ENCODE measurements around the gene RBMS3. TPM values are rescaled to one million over a fixed set of nuclear protein-coding genes. Genes with fewer than 3 reads are reported as not detected.

The RBMS3 gene
- total and polyA plus RNA-seq, 2 experiments from 2014 or later = 3.2 to 7.4 TPM

DNA sequence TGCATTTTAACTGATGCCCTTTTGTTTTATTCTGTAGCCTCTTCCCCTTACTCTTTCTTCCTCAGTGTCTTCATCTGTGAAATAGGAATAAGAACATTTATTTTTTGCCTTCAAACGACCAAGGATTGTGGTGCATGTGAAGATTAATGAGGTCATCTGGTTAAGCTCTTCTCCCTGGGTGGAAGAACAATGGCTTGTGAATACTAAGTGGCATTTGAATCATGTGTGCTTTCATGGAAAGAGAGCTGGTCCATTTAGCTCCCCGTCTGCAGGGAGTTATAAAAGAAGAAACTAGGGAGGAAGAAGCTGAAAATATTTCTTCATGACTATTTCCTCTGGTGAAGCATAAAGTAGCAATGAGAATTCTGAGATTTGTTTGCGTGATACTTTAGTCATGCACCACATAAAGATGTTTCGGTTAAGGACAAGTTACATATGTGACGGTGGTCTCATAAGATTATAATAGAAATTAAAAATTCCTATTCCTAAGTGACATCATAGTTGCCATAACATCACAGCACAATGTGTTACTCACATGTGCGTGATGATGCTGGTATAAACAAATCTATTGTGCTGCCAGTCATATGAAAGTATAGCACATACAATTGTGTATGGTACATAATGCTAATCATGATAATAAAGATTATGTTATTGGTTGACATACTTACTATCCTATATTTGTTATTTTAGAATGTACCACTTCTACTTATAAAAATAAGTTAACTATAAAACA lies 374.3 kb downstream of the RBMS3 start:
- Histone ChIP-seq H3K9me2 (ENCODE audit: insufficient read depth) (no peaks in the 10 kb centered on the region), H3K36me3 (ENCODE audit: insufficient read depth) (no peaks in the 10 kb centered on the region), H3K79me2 (replicated peaks; ENCODE audit: insufficient read depth) (no peaks in the 10 kb centered on the region), H3F3A (replicated peaks; ENCODE audit: low read depth) (no peaks in the 10 kb centered on the region), H3K27me3 (ENCODE audit: insufficient read depth) (no peaks in the 10 kb centered on the region), H3K4me3 (no peak overlapping the region), H3K4me1 (ENCODE audit: insufficient read depth) (peaks cover 10% of the 10 kb centered on the region; the same call in 1 of the 2 replicates), H4K20me1 (replicated peaks; ENCODE audit: insufficient read depth) (no peaks in the 10 kb centered on the region), H3K4me2 (no peak overlapping the region), H3K27ac (ENCODE audit: low read depth) (no peak overlapping the region), H2AFZ (no peak overlapping the region)
- Mint-ChIP-seq H3K4me1 (peaks cover 4% of the 10 kb centered on the region), H3K36me3 (ENCODE audit: low read depth) (no peaks in the 10 kb centered on the region), H3K4me3 (no peak overlapping the region), H3K9me3 (no peaks in the 10 kb centered on the region), H3K27ac (no peak overlapping the region), H3K27me3 (ENCODE audit: insufficient read depth, low read depth, poor library complexity) (no peaks in the 10 kb centered on the region)
- ATAC-seq (no peak), DNase-seq (ENCODE audit: low spot score) (no peak)
- TF ChIP-seq JUNB (IDR thresholded peaks at IDR 0.05; ENCODE audit: unreplicated experiment) (no peak), EZH2phosphoT487 (IDR thresholded peaks at IDR 0.05; ENCODE audit: unreplicated experiment) (no peak), NANOG (IDR thresholded peaks at IDR 0.05; ENCODE audit: borderline replicate concordance) (no peak), STAT1 (IDR thresholded peaks at IDR 0.05; ENCODE audit: unreplicated experiment) (no peak), CREB1 (CRISPR knock-in tag; IDR thresholded peaks at IDR 0.05; ENCODE audit: low read depth) (no peak), EZH2 (IDR thresholded peaks at IDR 0.05; ENCODE audit: low read depth, unreplicated experiment) (no peak), ZNF331 (CRISPR knock-in tag; IDR thresholded peaks at IDR 0.05; ENCODE audit: low read depth) (no peak), ZNF114 (CRISPR knock-in tag; IDR thresholded peaks at IDR 0.05) (no peak), POLR2AphosphoS5 (IDR thresholded peaks at IDR 0.05; ENCODE audit: low read depth) (no peak)
- TF ChIP-seq, protein P1, sequence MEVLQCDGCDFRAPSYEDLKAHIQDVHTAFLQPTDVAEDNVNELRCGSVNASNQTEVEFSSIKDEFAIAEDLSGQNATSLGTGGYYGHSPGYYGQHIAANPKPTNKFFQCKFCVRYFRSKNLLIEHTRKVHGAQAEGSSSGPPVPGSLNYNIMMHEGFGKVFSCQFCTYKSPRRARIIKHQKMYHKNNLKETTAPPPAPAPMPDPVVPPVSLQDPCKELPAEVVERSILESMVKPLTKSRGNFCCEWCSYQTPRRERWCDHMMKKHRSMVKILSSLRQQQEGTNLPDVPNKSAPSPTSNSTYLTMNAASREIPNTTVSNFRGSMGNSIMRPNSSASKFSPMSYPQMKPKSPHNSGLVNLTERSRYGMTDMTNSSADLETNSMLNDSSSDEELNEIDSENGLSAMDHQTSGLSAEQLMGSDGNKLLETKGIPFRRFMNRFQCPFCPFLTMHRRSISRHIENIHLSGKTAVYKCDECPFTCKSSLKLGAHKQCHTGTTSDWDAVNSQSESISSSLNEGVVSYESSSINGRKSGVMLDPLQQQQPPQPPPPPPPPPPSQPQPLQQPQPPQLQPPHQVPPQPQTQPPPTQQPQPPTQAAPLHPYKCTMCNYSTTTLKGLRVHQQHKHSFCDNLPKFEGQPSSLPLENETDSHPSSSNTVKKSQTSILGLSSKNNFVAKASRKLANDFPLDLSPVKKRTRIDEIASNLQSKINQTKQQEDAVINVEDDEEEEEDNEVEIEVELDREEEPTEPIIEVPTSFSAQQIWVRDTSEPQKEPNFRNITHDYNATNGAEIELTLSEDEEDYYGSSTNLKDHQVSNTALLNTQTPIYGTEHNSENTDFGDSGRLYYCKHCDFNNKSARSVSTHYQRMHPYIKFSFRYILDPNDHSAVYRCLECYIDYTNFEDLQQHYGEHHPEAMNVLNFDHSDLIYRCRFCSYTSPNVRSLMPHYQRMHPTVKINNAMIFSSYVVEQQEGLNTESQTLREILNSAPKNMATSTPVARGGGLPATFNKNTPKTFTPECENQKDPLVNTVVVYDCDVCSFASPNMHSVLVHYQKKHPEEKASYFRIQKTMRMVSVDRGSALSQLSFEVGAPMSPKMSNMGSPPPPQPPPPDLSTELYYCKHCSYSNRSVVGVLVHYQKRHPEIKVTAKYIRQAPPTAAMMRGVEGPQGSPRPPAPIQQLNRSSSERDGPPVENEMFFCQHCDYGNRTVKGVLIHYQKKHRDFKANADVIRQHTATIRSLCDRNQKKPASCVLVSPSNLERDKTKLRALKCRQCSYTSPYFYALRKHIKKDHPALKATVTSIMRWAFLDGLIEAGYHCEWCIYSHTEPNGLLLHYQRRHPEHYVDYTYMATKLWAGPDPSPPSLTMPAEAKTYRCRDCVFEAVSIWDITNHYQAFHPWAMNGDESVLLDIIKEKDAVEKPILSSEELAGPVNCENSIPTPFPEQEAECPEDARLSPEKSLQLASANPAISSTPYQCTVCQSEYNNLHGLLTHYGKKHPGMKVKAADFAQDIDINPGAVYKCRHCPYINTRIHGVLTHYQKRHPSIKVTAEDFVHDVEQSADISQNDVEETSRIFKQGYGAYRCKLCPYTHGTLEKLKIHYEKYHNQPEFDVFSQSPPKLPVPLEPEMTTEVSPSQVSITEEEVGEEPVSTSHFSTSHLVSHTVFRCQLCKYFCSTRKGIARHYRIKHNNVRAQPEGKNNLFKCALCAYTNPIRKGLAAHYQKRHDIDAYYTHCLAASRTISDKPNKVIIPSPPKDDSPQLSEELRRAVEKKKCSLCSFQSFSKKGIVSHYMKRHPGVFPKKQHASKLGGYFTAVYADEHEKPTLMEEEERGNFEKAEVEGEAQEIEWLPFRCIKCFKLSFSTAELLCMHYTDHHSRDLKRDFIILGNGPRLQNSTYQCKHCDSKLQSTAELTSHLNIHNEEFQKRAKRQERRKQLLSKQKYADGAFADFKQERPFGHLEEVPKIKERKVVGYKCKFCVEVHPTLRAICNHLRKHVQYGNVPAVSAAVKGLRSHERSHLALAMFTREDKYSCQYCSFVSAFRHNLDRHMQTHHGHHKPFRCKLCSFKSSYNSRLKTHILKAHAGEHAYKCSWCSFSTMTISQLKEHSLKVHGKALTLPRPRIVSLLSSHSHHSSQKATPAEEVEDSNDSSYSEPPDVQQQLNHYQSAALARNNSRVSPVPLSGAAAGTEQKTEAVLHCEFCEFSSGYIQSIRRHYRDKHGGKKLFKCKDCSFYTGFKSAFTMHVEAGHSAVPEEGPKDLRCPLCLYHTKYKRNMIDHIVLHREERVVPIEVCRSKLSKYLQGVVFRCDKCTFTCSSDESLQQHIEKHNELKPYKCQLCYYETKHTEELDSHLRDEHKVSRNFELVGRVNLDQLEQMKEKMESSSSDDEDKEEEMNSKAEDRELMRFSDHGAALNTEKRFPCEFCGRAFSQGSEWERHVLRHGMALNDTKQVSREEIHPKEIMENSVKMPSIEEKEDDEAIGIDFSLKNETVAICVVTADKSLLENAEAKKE (CRISPR knock-in tag; IDR thresholded peaks at IDR 0.05) = no peak
- TF ChIP-seq, protein P2, sequence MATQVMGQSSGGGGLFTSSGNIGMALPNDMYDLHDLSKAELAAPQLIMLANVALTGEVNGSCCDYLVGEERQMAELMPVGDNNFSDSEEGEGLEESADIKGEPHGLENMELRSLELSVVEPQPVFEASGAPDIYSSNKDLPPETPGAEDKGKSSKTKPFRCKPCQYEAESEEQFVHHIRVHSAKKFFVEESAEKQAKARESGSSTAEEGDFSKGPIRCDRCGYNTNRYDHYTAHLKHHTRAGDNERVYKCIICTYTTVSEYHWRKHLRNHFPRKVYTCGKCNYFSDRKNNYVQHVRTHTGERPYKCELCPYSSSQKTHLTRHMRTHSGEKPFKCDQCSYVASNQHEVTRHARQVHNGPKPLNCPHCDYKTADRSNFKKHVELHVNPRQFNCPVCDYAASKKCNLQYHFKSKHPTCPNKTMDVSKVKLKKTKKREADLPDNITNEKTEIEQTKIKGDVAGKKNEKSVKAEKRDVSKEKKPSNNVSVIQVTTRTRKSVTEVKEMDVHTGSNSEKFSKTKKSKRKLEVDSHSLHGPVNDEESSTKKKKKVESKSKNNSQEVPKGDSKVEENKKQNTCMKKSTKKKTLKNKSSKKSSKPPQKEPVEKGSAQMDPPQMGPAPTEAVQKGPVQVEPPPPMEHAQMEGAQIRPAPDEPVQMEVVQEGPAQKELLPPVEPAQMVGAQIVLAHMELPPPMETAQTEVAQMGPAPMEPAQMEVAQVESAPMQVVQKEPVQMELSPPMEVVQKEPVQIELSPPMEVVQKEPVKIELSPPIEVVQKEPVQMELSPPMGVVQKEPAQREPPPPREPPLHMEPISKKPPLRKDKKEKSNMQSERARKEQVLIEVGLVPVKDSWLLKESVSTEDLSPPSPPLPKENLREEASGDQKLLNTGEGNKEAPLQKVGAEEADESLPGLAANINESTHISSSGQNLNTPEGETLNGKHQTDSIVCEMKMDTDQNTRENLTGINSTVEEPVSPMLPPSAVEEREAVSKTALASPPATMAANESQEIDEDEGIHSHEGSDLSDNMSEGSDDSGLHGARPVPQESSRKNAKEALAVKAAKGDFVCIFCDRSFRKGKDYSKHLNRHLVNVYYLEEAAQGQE (IDR thresholded peaks at IDR 0.05; ENCODE audit: unreplicated experiment) = no peak
- TF ChIP-seq, protein P3, sequence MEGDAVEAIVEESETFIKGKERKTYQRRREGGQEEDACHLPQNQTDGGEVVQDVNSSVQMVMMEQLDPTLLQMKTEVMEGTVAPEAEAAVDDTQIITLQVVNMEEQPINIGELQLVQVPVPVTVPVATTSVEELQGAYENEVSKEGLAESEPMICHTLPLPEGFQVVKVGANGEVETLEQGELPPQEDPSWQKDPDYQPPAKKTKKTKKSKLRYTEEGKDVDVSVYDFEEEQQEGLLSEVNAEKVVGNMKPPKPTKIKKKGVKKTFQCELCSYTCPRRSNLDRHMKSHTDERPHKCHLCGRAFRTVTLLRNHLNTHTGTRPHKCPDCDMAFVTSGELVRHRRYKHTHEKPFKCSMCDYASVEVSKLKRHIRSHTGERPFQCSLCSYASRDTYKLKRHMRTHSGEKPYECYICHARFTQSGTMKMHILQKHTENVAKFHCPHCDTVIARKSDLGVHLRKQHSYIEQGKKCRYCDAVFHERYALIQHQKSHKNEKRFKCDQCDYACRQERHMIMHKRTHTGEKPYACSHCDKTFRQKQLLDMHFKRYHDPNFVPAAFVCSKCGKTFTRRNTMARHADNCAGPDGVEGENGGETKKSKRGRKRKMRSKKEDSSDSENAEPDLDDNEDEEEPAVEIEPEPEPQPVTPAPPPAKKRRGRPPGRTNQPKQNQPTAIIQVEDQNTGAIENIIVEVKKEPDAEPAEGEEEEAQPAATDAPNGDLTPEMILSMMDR (conservative IDR thresholded peaks at IDR 0.05; ENCODE audit: low read depth in 2 of 2) = no peak
- TF ChIP-seq, protein P4, sequence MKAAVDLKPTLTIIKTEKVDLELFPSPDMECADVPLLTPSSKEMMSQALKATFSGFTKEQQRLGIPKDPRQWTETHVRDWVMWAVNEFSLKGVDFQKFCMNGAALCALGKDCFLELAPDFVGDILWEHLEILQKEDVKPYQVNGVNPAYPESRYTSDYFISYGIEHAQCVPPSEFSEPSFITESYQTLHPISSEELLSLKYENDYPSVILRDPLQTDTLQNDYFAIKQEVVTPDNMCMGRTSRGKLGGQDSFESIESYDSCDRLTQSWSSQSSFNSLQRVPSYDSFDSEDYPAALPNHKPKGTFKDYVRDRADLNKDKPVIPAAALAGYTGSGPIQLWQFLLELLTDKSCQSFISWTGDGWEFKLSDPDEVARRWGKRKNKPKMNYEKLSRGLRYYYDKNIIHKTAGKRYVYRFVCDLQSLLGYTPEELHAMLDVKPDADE (IDR thresholded peaks at IDR 0.05) = no peak
